Thymus (tissue), 11 donors: Measurements from ENCODE around the gene LRRC4C. TPM values are rescaled to one million over a fixed set of nuclear protein-coding genes. Genes with fewer than 3 reads are reported as not detected.

Experiments
- DNase-seq, 9 donors: peaks; one replicate each; pipeline ENCODE4 v3.0.0-alpha.2; 2013; ENCODE audit warnings: low spot score in 9 of 9, low read depth in 6 of 9, missing footprints in 1 of 9
- H3K27ac ChIP-seq, 2 donors: one replicate each; pipeline ENCODE4 v1.5.1; 2013; ENCODE audit warnings: control low read depth in 1 of 2, low read depth in 1 of 2, low read length in 1 of 2, mild to moderate bottlenecking in 1 of 2, moderate library complexity in 1 of 2
- H3K27me3 ChIP-seq, 2 donors: one replicate each; pipeline ENCODE4 v1.5.1; 2013; ENCODE audit warnings: low read length in 1 of 2; ENCODE audit not compliant: control insufficient read depth in 2 of 2, insufficient read depth in 1 of 2
- H3K36me3 ChIP-seq, 2 donors: one replicate each; pipeline ENCODE4 v1.5.1; 2013; ENCODE audit warnings: low read length in 1 of 2, mild to moderate bottlenecking in 1 of 2, moderate library complexity in 1 of 2; ENCODE audit not compliant: control insufficient read depth in 2 of 2, insufficient read depth in 2 of 2
- H3K4me1 ChIP-seq, 2 donors: one replicate each; pipeline ENCODE4 v1.5.1; 2013; ENCODE audit warnings: low read length in 2 of 2; ENCODE audit not compliant: control insufficient read depth in 2 of 2, insufficient read depth in 2 of 2
- H3K4me3 ChIP-seq, 2 donors: one replicate each; pipeline ENCODE4 v1.5.1; 2013; ENCODE audit warnings: low read length in 2 of 2, control low read depth in 1 of 2, mild to moderate bottlenecking in 1 of 2
- H3K9me3 ChIP-seq, 2 donors: one replicate each; pipeline ENCODE4 v1.5.1; 2013; ENCODE audit warnings: low read length in 1 of 2, mild to moderate bottlenecking in 1 of 2; ENCODE audit not compliant: control insufficient read depth in 2 of 2, insufficient read depth in 1 of 2
- WGBS: extraction: QIAGEN DNeasy Blood & Tissue Kit; methylation state at CpG from one replicate; pipeline ENCODE4 v1.1.7; 2013; 5-methylcytosine and 5-hydroxymethylcytosine counted together
- polyA plus RNA-seq: library from polyadenylated mRNA; stranded (reverse); fragments of 200-250 nt; gene quantifications from one replicate; pipeline ENCODE4 v1.2.3, GENCODE V29; 2013
- total RNA-seq: library from RNA; stranded (reverse); fragments of 120-200 nt; gene quantifications from one replicate; pipeline ENCODE4 v1.2.4, GENCODE V29; 2013
- donor health status: healthy.

The LRRC4C gene
- total and polyA plus RNA-seq, 2 donors = 0.30 to 1.6 TPM

- H3K27ac ChIP-seq = no peak overlapping the region
- H3K36me3 ChIP-seq = no peaks in the 10 kb centered on the region
- no peak for DNase-seq
- peaks cover 0 to 4% of the 10 kb centered on the region in 2 donors for H3K9me3 ChIP-seq
- WGBS = 91% methylated on average over 3 of the region's 3 CpGs
- no peaks in the 10 kb centered on the region for H3K27me3 ChIP-seq
- no peaks in the 10 kb centered on the region for H3K4me1 ChIP-seq
- no peak overlapping the region for H3K4me3 ChIP-seq
These were observed 153.0 kb downstream of the LRRC4C start for GRCh38 chr11:41306431-41306830.

GRCh38 chr11:41301023-41301422 is 158.4 kb downstream of the LRRC4C start:
- Histone ChIP-seq H3K4me3 (no peak overlapping the region), H3K36me3 (no peaks in the 10 kb centered on the region), H3K27me3 (no peaks in the 10 kb centered on the region), H3K4me1 (no peaks in the 10 kb centered on the region), H3K27ac (no peak overlapping the region), H3K9me3 (no peaks in the 10 kb centered on the region)
- DNase-seq = no peak
- WGBS = 85% methylated on average over 4 of the region's 4 CpGs

- WGBS = 90% methylated on average over 3 of the region's 3 CpGs
- DNase-seq = no peak
- H3K27me3 ChIP-seq = no peaks in the 10 kb centered on the region
- no peaks in the 10 kb centered on the region for H3K4me1 ChIP-seq
- H3K9me3 ChIP-seq = no peaks in the 10 kb centered on the region
- no peaks in the 10 kb centered on the region for H3K36me3 ChIP-seq
- H3K27ac ChIP-seq = no peak overlapping the region
- no peak overlapping the region for H3K4me3 ChIP-seq
These were observed 170.0 kb downstream of the LRRC4C start for GRCh38 chr11:41289408-41289807.

GRCh38 chr11:41286751-41287150 is 172.7 kb downstream of the LRRC4C start:
- Histone ChIP-seq H3K27ac (no peak overlapping the region), H3K4me1 (no peaks in the 10 kb centered on the region), H3K4me3 (no peak overlapping the region), H3K27me3 (no peaks in the 10 kb centered on the region), H3K9me3 (no peaks in the 10 kb centered on the region), H3K36me3 (no peaks in the 10 kb centered on the region)
- no peak for DNase-seq

GRCh38 chr11:41284354-41284753 is 175.1 kb downstream of the LRRC4C start:
- 77% methylated on average over 3 of the region's 3 CpGs for WGBS
- Histone ChIP-seq H3K27me3 (no peaks in the 10 kb centered on the region), H3K9me3 (no peaks in the 10 kb centered on the region), H3K27ac (no peak overlapping the region), H3K4me3 (no peak overlapping the region), H3K36me3 (no peaks in the 10 kb centered on the region), H3K4me1 (no peaks in the 10 kb centered on the region)
- DNase-seq = no peak

GRCh38 chr11:41283191-41283930 is 176.1 kb downstream of the LRRC4C start:
- DNase-seq = no peak
- Histone ChIP-seq H3K9me3 (no peaks in the 10 kb centered on the region), H3K27me3 (no peaks in the 10 kb centered on the region), H3K27ac (no peak overlapping the region), H3K4me1 (no peaks in the 10 kb centered on the region), H3K4me3 (no peak overlapping the region), H3K36me3 (no peaks in the 10 kb centered on the region)
- 81% methylated on average over 6 of the region's 6 CpGs for WGBS

GRCh38 chr11:41282395-41282794 is 177.1 kb downstream of the LRRC4C start:
- H3K27me3 ChIP-seq = no peaks in the 10 kb centered on the region
- H3K4me3 ChIP-seq = no peak overlapping the region
- H3K9me3 ChIP-seq = no peaks in the 10 kb centered on the region
- DNase-seq = no peak
- H3K4me1 ChIP-seq = no peaks in the 10 kb centered on the region
- WGBS = 92% methylated on average over 5 of the region's 5 CpGs
- H3K36me3 ChIP-seq = no peaks in the 10 kb centered on the region
- H3K27ac ChIP-seq = no peak overlapping the region

GRCh38 chr11:41281131-41281742 is 178.2 kb downstream of the LRRC4C start:
- WGBS = 85% methylated on average over 7 of the region's 7 CpGs
- no peaks in the 10 kb centered on the region for H3K27me3 ChIP-seq
- H3K4me1 ChIP-seq = no peaks in the 10 kb centered on the region
- H3K36me3 ChIP-seq = no peaks in the 10 kb centered on the region
- H3K4me3 ChIP-seq = no peak overlapping the region
- no peak for DNase-seq
- H3K27ac ChIP-seq = no peak overlapping the region
- H3K9me3 ChIP-seq = no peaks in the 10 kb centered on the region

GRCh38 chr11:41274831-41275230 is 184.6 kb downstream of the LRRC4C start:
- H3K27me3 ChIP-seq = no peaks in the 10 kb centered on the region
- DNase-seq = no peak
- WGBS = 95% methylated on average over 8 of the region's 8 CpGs
- H3K4me1 ChIP-seq = no peaks in the 10 kb centered on the region
- no peak overlapping the region for H3K27ac ChIP-seq
- H3K36me3 ChIP-seq = no peaks in the 10 kb centered on the region
- no peaks in the 10 kb centered on the region for H3K9me3 ChIP-seq
- no peak overlapping the region for H3K4me3 ChIP-seq
